GM12873 (cell line): ENCODE measurements around the gene TBC1D9.

Experiments used
- TF ChIP-seq, protein P1 (sequence below): IDR thresholded peaks from 2 replicates; pipeline ENCODE4 v1.5.1; 2012; ENCODE audit warnings: low read depth, mild to moderate bottlenecking, moderate library complexity, low read length, control low read depth; ENCODE audit not compliant: insufficient read depth; ENCODE audit errors: missing control alignments

Gene TBC1D9

GRCh38 chr4:140579278-140579677 lies 176.9 kb downstream of the TBC1D9 start:
- TF ChIP-seq, protein P1, sequence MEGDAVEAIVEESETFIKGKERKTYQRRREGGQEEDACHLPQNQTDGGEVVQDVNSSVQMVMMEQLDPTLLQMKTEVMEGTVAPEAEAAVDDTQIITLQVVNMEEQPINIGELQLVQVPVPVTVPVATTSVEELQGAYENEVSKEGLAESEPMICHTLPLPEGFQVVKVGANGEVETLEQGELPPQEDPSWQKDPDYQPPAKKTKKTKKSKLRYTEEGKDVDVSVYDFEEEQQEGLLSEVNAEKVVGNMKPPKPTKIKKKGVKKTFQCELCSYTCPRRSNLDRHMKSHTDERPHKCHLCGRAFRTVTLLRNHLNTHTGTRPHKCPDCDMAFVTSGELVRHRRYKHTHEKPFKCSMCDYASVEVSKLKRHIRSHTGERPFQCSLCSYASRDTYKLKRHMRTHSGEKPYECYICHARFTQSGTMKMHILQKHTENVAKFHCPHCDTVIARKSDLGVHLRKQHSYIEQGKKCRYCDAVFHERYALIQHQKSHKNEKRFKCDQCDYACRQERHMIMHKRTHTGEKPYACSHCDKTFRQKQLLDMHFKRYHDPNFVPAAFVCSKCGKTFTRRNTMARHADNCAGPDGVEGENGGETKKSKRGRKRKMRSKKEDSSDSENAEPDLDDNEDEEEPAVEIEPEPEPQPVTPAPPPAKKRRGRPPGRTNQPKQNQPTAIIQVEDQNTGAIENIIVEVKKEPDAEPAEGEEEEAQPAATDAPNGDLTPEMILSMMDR = no peak

GRCh38 chr4:140575489-140575888 lies 180.7 kb downstream of the TBC1D9 start:
- TF ChIP-seq, protein P1 = no peak

DNA sequence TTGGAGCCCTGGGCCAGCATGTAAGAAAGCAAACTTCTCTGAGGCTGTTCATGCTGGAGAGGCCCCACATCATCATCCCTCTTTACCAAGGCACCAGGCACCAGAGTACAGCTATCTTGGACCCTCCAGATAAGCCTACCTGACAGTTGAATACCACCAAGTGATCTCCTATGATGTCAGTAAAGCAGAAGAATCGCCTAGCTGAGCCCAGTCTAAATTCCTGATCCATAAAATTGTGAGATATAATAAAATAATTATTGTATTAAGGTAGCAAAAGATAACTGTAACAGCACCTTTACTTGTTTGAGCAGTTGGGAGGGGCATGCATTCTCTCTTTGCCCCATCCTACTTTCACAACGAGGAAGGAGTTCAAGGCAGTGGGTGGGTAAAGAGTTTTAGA lies 184.6 kb downstream of the TBC1D9 start:
- TF ChIP-seq, protein P1 = no peak
